Activated T-cell treated with anti-CD3 and anti-CD28 coated beads, Interleukin-2, amount 50 U/mL, for 48 hours (primary cell): Measurements from ENCODE around the gene CLSTN2.

Source experiments
- DNase-seq, 2 experiments: peaks; one replicate each; pipeline ENCODE4 v3.0.0-alpha.2; 2020

CLSTN2 gene

GRCh38 chr3:140246578-140246977 lies 311.6 kb downstream of the CLSTN2 start:
- DNase-seq: no peak

- DNase-seq: no peak
Measured at GRCh38 chr3:140247775-140248174, 312.8 kb downstream of the CLSTN2 start.

- DNase-seq: no peak
Measured at GRCh38 chr3:140249188-140249587, 314.2 kb downstream of the CLSTN2 start.

GRCh38 chr3:140250010-140250855 lies 315.2 kb downstream of the CLSTN2 start:
- no peak for DNase-seq

- no peak for DNase-seq
Measured at GRCh38 chr3:140250945-140251344, 316.0 kb downstream of the CLSTN2 start.

GRCh38 chr3:140251678-140252077 lies 316.7 kb downstream of the CLSTN2 start:
- DNase-seq: no peak

- no peak for DNase-seq
Measured at GRCh38 chr3:140252812-140253656, 318.0 kb downstream of the CLSTN2 start.

GRCh38 chr3:140258222-140258724 lies 323.3 kb downstream of the CLSTN2 start:
- no peak for DNase-seq

- no peak for DNase-seq
Measured at GRCh38 chr3:140265302-140265701, 330.3 kb downstream of the CLSTN2 start.

GRCh38 chr3:140268103-140268502 lies 333.1 kb downstream of the CLSTN2 start:
- no peak for DNase-seq

GRCh38 chr3:140268610-140269009 lies 333.6 kb downstream of the CLSTN2 start:
- DNase-seq: no peak

GRCh38 chr3:140270329-140270728 lies 335.3 kb downstream of the CLSTN2 start:
- no peak for DNase-seq

GRCh38 chr3:140273542-140274195 lies 338.7 kb downstream of the CLSTN2 start:
- no peak for DNase-seq

- no peak for DNase-seq
Measured at GRCh38 chr3:140274429-140274828, 339.4 kb downstream of the CLSTN2 start.

- no peak for DNase-seq
Measured at GRCh38 chr3:140276703-140277102, 341.7 kb downstream of the CLSTN2 start.

GRCh38 chr3:140277886-140278285 lies 342.9 kb downstream of the CLSTN2 start:
- DNase-seq: no peak

- no peak for DNase-seq
Measured at GRCh38 chr3:140284372-140284771, 349.4 kb downstream of the CLSTN2 start.

- DNase-seq: no peak
Measured at GRCh38 chr3:140285380-140285779, 350.4 kb downstream of the CLSTN2 start.

GRCh38 chr3:140288595-140288994 lies 353.6 kb downstream of the CLSTN2 start:
- no peak for DNase-seq

- DNase-seq: no peak
Measured at GRCh38 chr3:140290105-140290504, 355.1 kb downstream of the CLSTN2 start.

GRCh38 chr3:140292170-140292569 lies 357.2 kb downstream of the CLSTN2 start:
- no peak for DNase-seq

GRCh38 chr3:140292684-140293083 lies 357.7 kb downstream of the CLSTN2 start:
- no peak for DNase-seq

GRCh38 chr3:140294058-140294457 lies 359.1 kb downstream of the CLSTN2 start:
- DNase-seq: no peak
